NT2/D1 (cell line): ENCODE data around the gene FUT7.

ENCODE experiments used
- SUZ12 ChIP-seq: IDR thresholded peaks from 2 replicates; pipeline ENCODE4 v1.6.1; 2011; ENCODE audit not compliant: insufficient read length, insufficient read depth; ENCODE audit errors: extremely low read depth
- YY1 ChIP-seq: IDR thresholded peaks from 2 replicates; pipeline ENCODE4 v1.6.1; 2011; ENCODE audit not compliant: insufficient read length, insufficient read depth

DNA sequence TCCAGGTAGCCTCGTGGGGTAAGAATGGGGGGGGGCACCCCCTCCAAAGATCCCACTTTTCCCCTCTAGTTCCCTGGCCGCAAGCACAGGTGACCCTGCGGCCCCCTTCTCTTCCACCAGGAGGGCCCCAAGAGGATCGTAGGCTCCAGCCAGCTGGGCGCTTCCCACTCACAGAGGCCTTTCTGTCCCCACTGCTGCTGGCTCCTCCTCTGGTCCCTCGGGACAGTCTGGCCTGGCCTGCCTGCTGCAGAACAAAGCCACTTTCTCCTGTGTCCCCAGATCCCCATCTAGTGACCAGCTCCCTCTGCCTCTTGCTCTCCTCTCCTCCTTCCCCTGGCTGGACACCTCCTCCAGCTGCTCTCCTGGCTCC is 39.0 kb upstream of the FUT7 start:
- TF ChIP-seq SUZ12 (no peak), YY1 (no peak)
